GM19043 (cell line): Measurements from ENCODE around the gene BTAF1.
"Not testable (repeated sequence)": the region's sequence is repeated elsewhere in the genome, so short reads cannot be mapped to it uniquely, and the experiment has no call there.

Source experiments
- ATAC-seq: cut with Tn5 transposase; IDR thresholded peaks from one replicate; pipeline ENCODE4 v1.9.1; 2021; ENCODE audit warnings: low read depth; ENCODE audit not compliant: unreplicated experiment

The BTAF1 gene

DNA sequence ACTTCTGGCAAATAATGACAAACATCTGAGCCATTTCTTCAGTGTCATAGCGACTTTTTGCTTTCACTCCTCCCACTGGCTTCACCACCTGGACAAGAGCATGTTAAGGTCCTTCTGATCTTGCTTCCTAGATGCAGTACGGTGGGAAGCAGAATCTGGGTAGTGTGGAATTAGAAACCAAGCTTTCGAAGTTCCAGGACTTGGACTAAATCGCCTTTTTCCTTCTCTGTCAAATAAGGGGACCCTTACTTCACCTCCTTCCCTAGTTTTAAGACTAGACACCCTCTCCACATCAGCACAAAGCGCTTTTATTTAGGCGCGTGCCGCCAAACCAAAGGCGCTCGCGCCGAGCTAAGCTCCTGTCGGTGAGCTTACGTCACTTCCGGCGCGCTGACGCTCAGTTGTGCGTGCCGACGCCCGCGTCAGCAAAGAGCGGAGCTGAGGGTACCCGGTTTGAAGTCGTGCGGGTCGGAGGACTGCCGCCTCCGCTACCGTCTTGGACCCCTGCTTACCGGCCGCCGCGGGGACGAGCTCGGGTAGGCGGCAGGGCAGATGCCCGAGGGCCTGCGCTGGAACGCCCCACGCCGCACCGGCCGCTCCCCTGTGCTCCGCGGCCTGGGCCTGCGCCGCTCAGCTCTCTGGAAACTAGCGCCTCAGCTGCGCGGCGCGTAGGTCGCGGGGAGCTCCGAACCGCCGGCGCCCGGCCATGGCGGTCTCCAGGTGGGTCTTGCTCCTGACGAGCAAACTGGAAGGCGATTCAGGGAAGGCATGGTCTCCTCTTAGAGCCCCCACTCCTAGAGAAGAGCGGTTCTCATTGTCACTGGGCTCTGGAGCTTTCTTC lies at the start of gene BTAF1:
TSS of gene BTAF1 (plus strand) at position 400 of the 841 bp plus-strand sequence. CDS start at position 707, 307 bp downstream.
- ATAC-seq: peak; percentile 96

DNA sequence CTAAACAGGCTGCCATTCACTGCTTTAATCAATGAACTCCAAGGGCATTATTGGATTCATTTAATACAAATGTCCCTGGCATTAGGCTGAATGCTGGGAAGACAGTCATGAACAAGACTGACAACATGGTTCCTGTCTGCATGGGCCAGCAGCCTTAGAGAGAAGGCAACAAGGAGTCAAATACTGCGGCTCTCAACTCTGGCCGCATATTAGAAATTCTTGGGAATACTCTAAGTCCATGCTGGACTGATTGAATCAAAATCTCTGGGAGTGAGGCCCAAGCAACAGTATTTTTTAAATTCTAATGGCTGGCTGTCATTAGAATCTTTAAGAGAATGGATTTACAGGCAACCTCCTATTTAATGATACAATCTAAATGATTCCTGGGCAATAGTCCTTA lies 48.4 kb upstream of the BTAF1 start:
- ATAC-seq: no peak

DNA sequence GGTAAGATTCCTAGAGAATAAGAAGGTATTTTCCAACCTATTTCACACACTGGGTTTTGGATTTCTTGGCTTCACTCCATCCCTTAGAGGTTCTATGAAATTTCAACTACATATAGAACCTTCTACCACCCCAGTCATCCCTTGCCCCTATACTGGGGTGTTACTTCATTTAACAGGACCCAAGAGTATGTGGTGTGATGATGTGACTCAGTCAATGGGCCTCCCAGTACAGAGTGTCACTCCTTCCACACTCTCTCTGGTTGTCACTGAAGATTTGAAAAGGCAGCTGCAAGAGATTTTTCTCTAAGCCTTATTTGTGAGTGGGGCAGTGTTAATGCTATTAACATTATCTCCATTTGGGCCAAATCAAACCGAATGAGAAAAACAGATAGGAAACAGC lies 47.8 kb upstream of the BTAF1 start:
- ATAC-seq: no peak

DNA sequence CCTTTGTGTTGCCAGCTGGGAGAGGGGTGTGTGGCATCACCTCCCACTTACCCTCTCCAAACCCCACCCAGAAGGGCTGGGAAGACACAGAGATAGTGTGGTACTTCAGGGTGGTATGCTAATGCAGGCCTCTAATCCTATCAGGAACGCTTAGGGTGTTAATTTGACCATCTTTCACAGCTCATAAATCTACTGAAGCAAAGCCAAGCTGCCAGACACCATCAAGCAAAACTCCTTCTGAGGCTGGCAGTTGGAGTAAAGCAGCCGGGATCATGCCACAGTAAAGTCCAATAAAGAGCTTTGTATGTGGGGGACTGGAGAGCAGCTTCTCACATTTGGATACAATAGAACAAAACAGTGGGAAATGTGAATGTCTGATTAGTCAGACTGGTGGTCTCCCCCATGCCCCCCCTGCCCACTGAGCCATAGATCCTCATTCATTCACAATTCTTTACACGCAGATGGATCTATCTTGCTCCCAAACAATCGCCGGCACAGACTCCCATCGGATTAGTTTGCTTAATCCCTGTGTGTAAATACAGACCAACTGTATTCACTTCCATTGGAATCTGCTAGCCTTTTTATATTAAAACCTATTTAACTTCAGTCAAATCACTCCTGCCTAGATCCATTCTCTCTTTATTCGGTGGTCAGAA lies 43.9 kb upstream of the BTAF1 start:
- no peak for ATAC-seq

DNA sequence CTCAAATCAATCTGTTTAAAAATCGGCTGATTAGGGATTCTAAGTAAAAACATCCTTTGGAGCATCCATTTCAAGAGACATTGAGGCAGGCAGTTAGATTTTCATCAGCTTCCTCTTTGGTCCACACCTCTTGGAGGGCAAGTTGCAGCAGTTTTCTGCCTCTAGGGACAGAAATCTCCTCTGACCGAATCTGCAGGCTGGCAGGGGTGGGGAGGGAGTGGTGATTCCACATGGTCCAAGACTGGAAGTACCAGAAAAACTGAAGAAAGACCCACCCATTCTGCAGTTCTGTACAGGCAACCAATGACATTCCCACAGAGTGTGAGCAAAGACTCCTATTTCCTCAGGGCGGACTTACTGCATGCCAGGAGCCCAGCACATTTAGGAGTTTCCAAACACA lies 43.3 kb upstream of the BTAF1 start:
- ATAC-seq: no peak

DNA sequence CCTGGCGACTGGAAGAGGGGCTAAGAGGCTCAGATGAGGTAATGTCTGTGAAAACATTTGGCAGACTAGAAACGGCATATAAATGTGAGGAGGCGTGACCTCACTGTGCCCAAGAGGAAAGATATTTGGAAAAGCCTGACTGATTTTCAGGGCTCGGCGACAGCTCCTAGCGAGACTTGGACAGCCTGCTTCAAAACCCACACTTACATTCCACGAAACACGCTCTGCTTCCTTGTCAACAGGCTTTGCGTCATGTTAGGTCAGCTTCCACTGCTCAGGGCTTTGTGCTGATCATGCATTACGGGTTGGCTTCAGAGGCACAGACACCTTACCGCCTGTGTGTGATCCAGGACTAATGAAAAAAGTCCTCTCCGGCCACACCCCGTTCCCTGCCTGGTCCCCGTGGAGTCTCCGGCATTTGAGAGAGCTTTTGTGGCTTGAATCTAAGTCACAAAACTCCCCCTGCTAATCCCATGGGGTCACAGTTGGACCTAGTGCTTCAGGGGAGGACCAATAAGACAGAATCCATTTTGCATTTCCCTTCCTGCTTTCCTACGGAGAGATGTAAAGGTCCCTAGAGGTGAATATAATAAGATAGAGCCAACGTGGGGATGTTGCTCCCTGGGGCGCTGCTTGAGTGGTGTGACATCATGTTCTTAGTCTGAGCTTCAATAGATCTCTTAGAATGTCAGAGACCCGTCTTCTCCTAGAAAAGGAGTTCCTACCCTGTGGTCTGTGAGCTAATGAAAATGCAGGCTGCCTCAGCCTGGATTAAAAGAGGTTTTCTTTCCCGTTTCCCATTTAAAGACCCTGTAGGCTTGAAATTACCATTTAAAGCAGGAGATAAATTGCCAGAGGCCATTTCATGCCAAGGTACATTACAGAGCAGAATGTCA lies 39.8 kb upstream of the BTAF1 start:
- ATAC-seq: no peak

DNA sequence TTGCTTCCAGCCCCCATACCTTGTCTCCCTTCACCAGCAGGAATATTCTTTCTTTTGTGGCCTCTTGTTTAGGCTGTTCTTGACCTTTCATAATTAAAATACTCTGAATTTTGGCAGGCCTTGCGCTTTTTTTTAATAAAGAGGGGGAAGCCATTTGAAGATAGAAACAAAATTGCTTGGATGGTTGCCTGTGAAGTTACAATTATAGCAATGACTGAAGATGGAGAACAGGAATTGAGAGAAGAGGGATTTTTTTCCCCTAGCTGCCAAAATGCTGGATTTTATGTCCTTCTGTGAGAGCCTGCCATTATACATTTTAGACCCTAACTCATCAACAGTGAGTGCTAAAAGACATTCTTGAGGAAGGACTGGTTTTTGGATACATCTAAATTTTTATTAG lies 39.0 kb upstream of the BTAF1 start:
- no peak for ATAC-seq

DNA sequence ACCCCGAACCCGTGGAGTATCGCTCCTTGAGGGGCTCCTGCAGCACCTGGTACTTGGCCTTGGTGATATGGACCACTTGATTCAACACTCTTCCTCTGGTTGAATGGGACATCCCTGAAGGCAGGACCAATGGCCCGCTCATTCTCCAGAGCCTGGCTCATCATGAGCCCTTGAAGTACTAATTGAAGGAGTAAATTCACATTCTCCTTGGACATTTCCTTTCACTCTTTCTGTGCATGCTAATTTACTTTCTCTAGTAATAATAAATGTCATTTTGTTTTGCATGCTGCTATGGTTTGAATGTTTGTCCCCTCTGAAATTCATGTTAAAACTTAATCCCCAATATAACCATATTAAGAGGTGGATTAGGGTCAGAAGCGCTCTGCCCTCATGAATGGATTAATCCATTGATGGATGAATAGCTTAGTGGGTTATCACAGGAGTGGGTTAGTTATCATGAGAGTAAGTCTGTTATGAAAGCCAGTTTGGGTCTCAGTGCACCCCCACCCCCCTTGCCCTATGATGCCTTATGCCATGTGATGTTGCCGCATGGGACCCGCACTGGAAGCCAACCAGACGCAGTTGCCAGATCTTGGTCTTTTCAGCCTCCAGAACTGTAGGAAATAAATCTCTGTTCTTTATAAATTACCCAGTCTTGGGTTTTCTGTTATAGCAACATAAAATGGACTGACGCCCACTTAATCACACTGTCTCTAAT lies 38.0 kb upstream of the BTAF1 start:
- no peak for ATAC-seq

DNA sequence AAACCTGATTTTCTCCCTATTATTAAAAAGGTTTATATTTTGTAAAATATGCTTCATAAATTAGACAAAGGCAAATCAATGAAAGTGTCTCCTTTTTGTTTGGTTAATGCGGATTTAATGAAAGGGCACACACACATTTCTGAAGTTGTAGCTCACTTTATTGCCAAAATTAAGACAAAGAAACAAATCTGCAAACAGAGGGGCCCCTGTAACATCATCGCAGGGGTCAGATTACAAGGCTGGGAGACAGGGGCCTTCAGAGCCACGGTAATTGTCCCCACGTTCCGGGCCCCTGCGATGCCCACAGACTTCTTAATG lies 36.7 kb upstream of the BTAF1 start:
- no peak for ATAC-seq

DNA sequence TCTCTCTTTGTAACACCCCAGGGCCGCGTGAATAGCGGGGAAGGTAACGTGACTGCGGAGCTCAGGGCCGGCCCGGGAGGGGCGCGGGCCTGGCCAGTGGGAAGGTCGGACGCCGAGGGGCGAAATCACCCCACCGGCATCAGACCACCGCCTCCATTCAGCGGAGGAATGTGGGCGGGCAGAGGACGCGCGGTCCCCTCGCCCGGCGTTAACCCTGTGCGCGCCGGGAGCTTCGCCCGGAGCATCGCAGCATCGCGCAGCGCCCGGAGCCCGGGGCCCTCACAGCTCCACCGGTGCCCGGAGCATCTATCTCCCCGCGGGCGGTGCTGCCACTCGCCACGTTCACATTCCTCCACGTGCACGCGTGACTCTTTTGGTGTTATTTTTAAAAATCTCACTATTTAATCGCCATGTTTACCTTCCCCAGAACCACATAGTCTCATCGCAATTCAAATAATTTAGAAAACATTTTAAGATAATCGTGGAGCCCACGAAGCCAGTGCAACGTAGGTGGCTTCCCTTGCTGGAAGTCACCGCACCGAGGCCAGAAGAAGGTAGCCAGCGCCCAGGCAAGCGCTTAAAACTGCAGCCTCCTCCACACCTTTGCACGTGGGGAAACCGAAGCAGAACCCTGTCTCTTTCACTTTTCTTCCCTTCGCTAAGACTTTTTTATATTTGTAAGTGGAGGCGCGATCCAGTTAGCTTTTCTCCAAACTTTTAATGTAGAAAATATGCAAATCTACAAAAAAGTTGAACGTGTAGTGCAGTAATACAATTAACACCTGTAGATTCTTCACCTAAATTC lies 36.1 kb upstream of the BTAF1 start:
- ATAC-seq: no peak

DNA sequence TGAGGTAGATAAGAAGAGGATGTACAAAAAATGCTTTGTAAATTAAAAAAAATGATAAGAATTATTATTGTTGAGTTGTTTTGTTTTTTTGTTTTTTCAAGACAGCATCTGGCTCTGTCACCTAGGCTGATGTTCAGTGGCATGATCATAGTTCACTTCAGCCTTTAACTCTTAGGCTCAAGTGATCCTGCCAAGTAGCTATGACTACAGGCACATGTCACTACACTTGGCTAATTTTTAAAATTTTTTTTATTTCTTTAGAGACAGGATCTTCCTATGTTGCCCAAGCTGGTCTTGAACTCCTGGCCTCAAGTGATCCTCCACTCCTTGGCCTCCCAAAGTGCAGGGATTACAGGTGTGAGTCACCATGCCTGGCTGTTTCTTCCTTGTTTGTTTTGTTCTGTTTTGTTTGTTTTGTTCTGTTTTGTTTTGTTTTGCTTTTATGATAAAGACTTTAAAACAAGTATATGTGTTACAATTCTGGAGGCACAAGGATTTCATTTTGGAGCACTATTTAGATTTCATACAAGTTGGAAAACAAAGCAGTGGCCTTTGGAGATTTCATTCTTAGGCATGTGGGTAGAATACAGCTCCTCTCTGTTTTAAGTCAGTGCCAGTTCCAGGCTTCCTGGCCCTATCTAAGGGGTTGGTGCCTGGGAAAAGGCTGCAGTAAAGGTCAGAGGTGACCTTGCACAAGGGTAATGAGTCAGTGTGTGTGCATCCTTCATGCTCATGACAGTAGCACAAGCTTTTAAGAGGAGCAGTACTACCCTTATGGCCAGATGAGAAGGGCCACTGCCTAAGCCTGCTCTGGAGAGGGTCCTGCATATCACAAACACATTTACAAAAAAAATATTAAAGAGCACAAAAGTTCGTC lies 32.2 kb upstream of the BTAF1 start:
- ATAC-seq: no peak

DNA sequence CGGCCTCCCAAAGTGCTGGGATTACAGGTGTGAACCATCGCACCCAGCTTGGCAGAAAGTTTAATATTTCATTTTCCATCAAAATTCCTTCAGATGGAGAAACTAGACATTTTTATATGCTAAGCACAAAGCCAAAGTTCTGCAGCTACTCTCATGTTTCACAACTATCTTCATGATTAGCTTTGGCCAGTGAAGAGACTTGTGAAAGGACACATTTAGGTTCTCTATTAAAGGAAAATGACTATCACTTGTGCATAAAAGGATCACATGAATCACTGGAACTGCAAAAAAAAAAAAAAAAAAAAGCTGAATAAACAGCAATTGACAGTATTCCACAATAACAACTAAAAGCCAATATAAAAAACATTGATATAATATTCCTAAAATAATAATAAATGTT lies 30.5 kb upstream of the BTAF1 start:
- ATAC-seq: no peak

DNA sequence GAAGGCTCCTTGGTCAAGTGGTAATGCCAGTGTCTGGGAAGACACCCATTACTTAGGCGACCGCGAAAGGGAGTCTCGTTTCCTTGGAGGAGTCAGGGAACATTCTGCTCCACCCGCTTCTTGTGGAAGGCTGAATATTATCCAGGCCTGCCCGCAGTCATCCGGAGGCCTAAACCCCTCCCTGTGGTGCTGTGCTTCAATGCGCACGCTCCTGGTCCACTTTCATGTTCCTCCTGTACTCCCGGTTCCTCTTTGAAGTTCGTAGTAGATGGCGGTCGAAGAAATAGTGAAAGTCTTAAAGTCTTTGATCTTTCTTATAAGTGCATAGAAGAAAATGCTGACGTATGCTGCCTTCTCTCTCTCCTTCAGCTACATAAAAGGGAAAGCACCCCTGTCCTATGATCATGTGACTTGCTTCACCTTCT lies 29.3 kb upstream of the BTAF1 start:
- not testable (repeated sequence) for ATAC-seq

DNA sequence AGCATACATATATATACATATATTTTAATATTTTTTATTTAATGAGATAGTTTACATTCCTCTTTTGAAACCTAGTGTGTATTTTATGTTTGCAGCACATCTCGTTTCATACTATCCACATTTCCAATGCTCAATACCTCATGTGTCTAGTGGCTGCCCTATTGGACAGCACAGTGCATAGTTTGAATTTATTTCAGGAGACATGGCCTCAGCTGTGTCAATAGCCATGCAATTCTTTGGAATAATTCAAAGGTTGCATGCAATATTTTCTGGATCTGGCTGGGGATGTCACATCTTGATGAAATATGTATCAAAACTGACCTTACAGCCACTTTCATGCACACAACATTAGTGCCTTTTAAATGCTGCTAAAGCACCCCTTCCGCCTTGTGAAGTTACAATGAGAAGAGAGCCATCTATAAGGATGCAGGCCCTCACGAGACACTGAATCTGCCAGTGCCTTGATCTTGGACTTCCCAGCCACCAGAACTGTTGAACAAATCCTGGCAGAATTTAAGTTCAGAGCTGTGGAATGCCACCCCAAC lies 27.3 kb upstream of the BTAF1 start:
- no peak for ATAC-seq

DNA sequence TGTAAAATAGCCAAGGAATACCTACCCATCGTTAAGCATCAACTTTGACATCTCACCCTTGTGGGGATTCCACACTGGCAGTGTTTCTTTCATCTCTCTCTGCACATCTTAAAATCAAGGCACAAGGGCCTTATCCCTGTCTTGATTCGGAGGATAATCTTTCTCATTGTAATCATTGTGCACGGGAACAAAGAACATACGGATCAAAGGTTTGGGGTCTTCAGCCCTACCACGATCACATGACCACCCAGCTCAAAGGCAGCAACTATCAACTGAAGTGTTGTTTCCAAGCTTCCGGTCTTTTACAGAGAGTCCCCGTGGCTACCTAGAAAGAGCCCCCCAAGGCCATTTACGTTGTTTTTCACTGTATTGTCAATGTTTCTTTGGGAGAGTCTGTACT lies 26.1 kb upstream of the BTAF1 start:
- ATAC-seq: no peak

DNA sequence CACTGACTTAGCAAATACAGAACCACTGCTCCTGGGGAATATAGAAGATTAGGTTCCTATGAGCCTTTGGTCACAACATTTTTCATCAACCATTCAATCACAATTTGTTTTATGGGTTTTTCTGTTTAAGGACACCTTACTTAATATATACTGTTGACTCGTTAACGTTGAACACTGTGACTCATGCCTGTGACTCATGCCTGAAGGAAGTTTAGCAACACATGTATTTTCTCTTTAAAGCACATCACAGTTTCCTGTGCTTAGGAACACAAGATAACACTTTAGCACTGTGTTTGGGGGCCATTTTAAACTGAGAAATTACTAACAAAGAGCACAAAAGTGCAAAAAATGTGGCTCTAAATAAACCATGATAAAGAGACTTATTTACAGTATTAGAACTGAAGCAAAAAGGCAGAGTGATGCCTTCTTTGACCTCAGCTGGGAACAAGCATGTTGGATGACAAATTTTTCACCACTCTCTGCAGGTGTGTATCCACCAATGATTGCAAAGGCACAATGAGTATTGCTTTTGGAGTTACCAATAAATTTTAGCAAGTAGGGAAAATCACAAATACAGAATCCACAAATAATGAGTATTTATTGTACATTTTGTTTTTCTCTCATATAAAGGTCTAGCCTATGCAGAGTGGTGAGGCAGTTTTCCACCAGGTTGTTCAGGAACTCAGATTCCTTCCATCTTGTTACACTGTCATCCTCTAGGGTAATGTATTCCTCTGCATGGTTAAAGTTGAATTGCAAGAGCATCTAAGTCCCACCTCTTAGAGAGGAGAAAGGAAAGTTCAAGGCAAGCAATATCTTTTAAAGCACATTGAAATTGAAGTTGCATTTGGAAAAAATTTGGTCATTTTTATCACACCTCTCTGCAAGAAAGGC lies 21.5 kb upstream of the BTAF1 start:
- no peak for ATAC-seq

DNA sequence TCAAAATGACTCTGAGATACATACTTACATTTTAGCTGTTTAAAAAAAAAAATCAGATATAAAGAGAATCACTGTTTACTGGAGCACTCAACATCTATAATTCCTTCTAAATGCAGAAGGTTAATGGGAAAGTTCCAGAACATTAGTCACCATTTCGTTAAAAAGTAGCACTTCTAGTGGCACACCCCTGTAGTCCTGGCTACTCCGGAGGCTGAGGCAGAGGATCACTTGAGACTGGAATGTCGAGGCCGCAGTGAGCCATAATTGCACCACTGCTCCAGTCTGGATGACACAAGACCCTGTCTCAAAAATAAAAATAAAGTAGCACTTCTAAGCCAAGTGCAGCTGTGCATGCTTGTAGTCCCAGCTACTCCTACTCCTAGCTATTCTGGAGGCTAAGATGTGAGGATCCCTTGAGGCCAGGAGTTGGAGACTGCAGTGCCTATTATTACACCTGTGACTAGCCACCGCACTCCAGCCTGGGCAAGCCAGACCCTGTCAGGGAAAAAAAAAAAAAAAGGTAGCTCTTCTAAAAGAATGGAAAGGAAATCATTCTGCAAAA lies 16.5 kb upstream of the BTAF1 start:
- ATAC-seq: no peak
